HEK293 (cell line): ENCODE data around the gene PNISR.

Source experiments
- CTCF ChIP-seq: fragments of 450-650 bp; formaldehyde crosslinking; IDR thresholded peaks from 2 replicates; pipeline ENCODE4 v1.5.1; 2016; ENCODE audit warnings: missing biosample characterization, missing genetic modification characterization
- ZNF146 ChIP-seq: fragments of 450-650 bp; formaldehyde crosslinking; IDR thresholded peaks from 2 replicates; pipeline ENCODE4 v1.5.1; 2016; ENCODE audit warnings: missing biosample characterization, missing genetic modification characterization
- ZNF362 ChIP-seq: fragments of 450-650 bp; formaldehyde crosslinking; IDR thresholded peaks from 2 replicates; pipeline ENCODE4 v1.5.1; 2016; ENCODE audit warnings: missing biosample characterization, missing genetic modification characterization
- ZNF561 ChIP-seq: fragments of 450-650 bp; IDR thresholded peaks from 2 replicates; pipeline ENCODE4 v1.5.1; 2018; ENCODE audit warnings: missing biosample characterization, missing genetic modification characterization, borderline replicate concordance

- TF ChIP-seq CTCF (tag by site-specific recombination): no peak
- no peak for TF ChIP-seq ZNF561 (tag by site-specific recombination)
- no peak for TF ChIP-seq ZNF146 (tag by site-specific recombination)
- TF ChIP-seq ZNF362 (tag by site-specific recombination): no peak
Measured at GRCh38 chr6:99359800-99360199, 65.3 kb downstream of the PNISR start.
